Gastrocnemius medialis (tissue), 4 donors: ENCODE results near the gene AVPR1B. TPM values are rescaled to one million over a fixed set of nuclear protein-coding genes. Genes with fewer than 3 reads are reported as not detected.
"Not testable (repeated sequence)": the region's sequence is repeated elsewhere in the genome, so short reads cannot be mapped to it uniquely, and the experiment has no call there.

Source experiments
- ATAC-seq, 2 donors: fragments of 150-250 bp; one replicate each; pipeline ENCODE4 v1.9.1; 2016
- DNase-seq, 2 donors: peaks; one replicate each; pipeline ENCODE4 v3.0.0-alpha.2; 2019
- H3K27ac ChIP-seq, 4 donors: fragments of 200-600 bp; sonication (generic); 1 replicate in 1 of 4; 2 replicates in 3 of 4; pipeline ENCODE4 v1.5.1; 2016 to 2018; ENCODE audit warnings: mild to moderate bottlenecking in 2 of 4, moderate library complexity in 1 of 4
- H3K27me3 ChIP-seq, 3 donors: fragments of 200-600 bp; sonication (generic) in 2 of 3; 1 replicate in 1 of 3; 2 replicates in 2 of 3; pipeline versions ENCODE4 v1.5.1 to v1.6.0; 2016 to 2019; ENCODE audit warnings: mild to moderate bottlenecking in 1 of 3, moderate library complexity in 1 of 3
- H3K36me3 ChIP-seq, 2 donors: fragments of 200-600 bp; sonication (generic) in 1 of 2; one replicate each; pipeline ENCODE4 v1.5.1; 2017 to 2018
- H3K4me1 ChIP-seq, 2 donors: fragments of 200-600 bp; sonication (generic) in 1 of 2; one replicate each; pipeline ENCODE4 v1.5.1; 2016 to 2017; ENCODE audit warnings: mild to moderate bottlenecking in 2 of 2
- H3K4me3 ChIP-seq, 4 donors: fragments of 200-600 bp; sonication (generic) in 3 of 4; 1 replicate in 1 of 4; 2 replicates in 3 of 4; pipeline ENCODE4 v1.5.1; 2016 to 2019; ENCODE audit warnings: mild to moderate bottlenecking in 2 of 4
- H3K9me3 ChIP-seq, 3 donors: fragments of 200-600 bp; sonication (generic) in 2 of 3; 1 replicate in 1 of 3; 2 replicates in 2 of 3; pipeline ENCODE4 v1.5.1; 2016 to 2019
- POLR2A ChIP-seq, 2 donors: fragments of 450-650 bp; IDR thresholded peaks; one replicate each; pipeline ENCODE4 v1.6.1; 2017; ENCODE audit warnings: antibody characterized with exemption in 2 of 2, mild to moderate bottlenecking in 2 of 2, moderate library complexity in 2 of 2
- in situ Hi-C, 4 donors: fragments of 200-750 bp; cut with MboI; loops; one replicate each; pipeline versions ENCODE4 v1.15.0 to v1.8.0; 2017; ENCODE audit warnings: low sequenced_read_pairs in 4 of 4
- intact Hi-C: fragments of 100-400 bp; cut with DNase I; formaldehyde crosslinking; loops from one replicate; pipeline ENCODE4 v1.15.1; 2023; ENCODE audit warnings: low total_unique reads
- total RNA-seq, 4 donors: library from RNA; depleted of rRNA; stranded (reverse); fragments of >200 nt; gene quantifications; one replicate each; pipeline versions ENCODE4 v1.1.0 to v1.2.3, GENCODE V29; 2016
- TF ChIP-seq, protein P1 (sequence below), 5 experiments: fragments of 450-650 bp in 3 of 5; fragments of 200-600 bp in 2 of 5; sonication (generic) in 2 of 5; IDR thresholded peaks in 4 of 5; conservative IDR thresholded peaks in 1 of 5; 1 replicate in 4 of 5; 2 replicates in 1 of 5; pipeline ENCODE4 v1.5.1; 2016 to 2019; ENCODE audit warnings: antibody characterized with exemption in 5 of 5, mild to moderate bottlenecking in 3 of 5, moderate library complexity in 3 of 5

Gene AVPR1B
- total RNA-seq, 4 donors from 2014 or later, result not detected

DNA sequence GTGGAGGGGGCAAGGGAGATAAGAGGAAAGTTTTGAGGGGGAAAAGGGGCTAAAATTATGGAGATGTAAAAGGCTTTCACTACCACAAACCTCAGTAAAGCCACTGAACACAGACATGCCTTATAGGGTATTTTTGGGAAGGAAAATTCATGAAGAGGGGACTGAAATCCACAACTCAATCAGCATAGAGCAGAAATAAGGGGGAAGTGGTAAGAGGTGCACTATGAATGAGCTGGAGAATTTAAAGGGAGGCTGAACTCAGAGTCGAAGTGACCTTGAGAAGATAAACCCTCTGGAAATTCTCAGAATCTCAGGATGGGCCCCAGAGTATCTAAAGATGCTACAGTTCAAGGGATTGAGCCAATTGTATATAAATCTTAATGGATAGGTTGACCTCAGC, 48.9 kb downstream of the AVPR1B start:
- DNase-seq (no peak), ATAC-seq (no peak)
- Histone ChIP-seq H3K27me3 (no peaks in the 10 kb centered on the region), H3K27ac (no peak overlapping the region), H3K36me3 (no peaks in the 10 kb centered on the region), H3K4me3 (no peak overlapping the region), H3K4me1 (peaks cover 0 to 9% of the 10 kb centered on the region in 2 donors), H3K9me3 (no peaks in the 10 kb centered on the region)
- intact Hi-C loops (no loop called here), in situ Hi-C loops (no loop called here)
- TF ChIP-seq POLR2A (IDR thresholded peaks at IDR 0.05), result no peak
- TF ChIP-seq, protein P1, sequence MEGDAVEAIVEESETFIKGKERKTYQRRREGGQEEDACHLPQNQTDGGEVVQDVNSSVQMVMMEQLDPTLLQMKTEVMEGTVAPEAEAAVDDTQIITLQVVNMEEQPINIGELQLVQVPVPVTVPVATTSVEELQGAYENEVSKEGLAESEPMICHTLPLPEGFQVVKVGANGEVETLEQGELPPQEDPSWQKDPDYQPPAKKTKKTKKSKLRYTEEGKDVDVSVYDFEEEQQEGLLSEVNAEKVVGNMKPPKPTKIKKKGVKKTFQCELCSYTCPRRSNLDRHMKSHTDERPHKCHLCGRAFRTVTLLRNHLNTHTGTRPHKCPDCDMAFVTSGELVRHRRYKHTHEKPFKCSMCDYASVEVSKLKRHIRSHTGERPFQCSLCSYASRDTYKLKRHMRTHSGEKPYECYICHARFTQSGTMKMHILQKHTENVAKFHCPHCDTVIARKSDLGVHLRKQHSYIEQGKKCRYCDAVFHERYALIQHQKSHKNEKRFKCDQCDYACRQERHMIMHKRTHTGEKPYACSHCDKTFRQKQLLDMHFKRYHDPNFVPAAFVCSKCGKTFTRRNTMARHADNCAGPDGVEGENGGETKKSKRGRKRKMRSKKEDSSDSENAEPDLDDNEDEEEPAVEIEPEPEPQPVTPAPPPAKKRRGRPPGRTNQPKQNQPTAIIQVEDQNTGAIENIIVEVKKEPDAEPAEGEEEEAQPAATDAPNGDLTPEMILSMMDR (IDR thresholded peaks at IDR 0.05 in 4 of 5, conservative IDR thresholded peaks at IDR 0.05 in 1 of 5), result no peak

DNA sequence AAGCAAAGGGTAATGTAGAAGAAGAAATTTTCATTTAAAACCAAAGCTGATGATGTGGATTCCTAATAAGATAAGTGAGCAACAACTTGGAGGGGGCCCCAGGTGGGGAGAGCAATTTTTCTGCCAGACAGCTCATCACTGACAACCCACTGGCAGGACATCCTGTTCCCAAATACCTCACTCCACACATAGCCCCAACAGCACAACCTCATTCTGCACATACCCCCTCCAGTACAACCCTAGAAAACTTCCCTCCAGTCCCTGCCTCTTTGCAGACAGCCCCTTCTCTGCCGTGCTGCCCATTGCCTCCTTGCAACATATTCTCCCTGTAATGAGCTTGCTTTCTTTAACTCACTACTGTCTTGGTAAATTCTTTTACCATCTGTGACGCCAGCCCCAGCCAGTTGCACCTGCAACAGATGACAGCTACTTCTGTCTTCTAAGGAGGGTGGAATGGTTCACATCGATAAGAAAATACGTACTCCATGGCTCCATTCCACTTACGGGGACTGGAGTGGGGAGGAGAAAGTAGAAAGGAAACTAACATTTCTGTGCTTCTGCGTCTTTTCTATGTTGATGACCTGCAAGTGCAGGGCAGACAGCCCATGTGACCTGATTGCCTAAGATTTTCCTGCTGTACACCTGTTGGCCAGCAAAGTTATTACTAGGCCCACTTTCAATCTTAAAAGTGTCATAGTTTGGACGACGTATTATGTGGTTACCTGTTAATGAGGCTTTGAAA, 49.5 kb downstream of the AVPR1B start:
- in situ Hi-C loops (no loop called here), intact Hi-C loops (no loop called here)
- ATAC-seq (peak; percentile 39 to 60), DNase-seq (peak in 1 of 2 donors; percentile 21)
- no peaks in the 10 kb centered on the region for H3K27me3 ChIP-seq
- no peak overlapping the region for H3K27ac ChIP-seq
- no peak for TF ChIP-seq POLR2A (IDR thresholded peaks at IDR 0.05)
- TF ChIP-seq, protein P1 (IDR thresholded peaks at IDR 0.05 in 4 of 5, conservative IDR thresholded peaks at IDR 0.05 in 1 of 5), result no peak
- H3K4me3 ChIP-seq, result no peak overlapping the region
- H3K4me1 ChIP-seq, result peaks cover 0 to 9% of the 10 kb centered on the region in 2 donors
- no peaks in the 10 kb centered on the region for H3K36me3 ChIP-seq
- no peaks in the 10 kb centered on the region for H3K9me3 ChIP-seq

DNA sequence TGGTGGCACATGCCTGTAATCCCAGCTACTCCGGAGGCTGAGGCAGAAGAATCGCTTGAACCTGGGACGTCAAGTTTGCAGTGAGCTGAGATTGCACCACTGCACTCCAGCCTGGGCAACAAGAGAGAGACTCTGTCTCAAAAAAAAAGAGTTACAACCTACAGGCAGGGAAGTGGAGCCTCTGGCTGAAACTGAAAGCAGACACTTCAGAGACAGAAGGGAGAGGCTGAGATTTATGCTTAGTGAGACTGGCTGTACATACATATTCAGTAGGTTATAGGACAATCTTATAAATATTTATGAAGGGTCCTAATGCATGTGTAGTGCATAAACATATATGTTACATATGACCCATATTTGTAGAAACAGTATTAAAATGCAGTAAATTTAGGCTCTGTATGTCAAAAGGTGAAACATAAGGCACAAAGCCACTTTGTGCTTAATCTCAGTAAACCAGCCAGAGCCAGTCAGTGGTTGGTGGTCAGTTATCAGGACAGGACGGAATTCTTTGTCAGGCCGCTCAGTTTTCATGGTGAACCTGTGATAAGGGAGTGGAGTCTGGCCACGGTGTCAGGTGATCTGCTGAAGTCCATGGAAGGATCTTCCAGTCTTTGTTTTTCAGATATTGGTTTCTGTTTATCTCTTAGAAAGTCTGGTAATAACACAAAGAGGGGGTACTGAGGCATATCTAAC, 50.6 kb downstream of the AVPR1B start:
- Histone ChIP-seq H3K9me3 (no peaks in the 10 kb centered on the region), H3K4me1 (peaks cover 0 to 9% of the 10 kb centered on the region in 2 donors), H3K4me3 (no peak overlapping the region), H3K27me3 (no peaks in the 10 kb centered on the region), H3K27ac (no peak overlapping the region), H3K36me3 (no peaks in the 10 kb centered on the region)
- intact Hi-C loops, result no loop called here
- in situ Hi-C loops, result no loop called here
- ATAC-seq, result no peak
- TF ChIP-seq, protein P1 (IDR thresholded peaks at IDR 0.05 in 4 of 5, conservative IDR thresholded peaks at IDR 0.05 in 1 of 5), result no peak
- TF ChIP-seq POLR2A (IDR thresholded peaks at IDR 0.05), result no peak
- no peak for DNase-seq

DNA sequence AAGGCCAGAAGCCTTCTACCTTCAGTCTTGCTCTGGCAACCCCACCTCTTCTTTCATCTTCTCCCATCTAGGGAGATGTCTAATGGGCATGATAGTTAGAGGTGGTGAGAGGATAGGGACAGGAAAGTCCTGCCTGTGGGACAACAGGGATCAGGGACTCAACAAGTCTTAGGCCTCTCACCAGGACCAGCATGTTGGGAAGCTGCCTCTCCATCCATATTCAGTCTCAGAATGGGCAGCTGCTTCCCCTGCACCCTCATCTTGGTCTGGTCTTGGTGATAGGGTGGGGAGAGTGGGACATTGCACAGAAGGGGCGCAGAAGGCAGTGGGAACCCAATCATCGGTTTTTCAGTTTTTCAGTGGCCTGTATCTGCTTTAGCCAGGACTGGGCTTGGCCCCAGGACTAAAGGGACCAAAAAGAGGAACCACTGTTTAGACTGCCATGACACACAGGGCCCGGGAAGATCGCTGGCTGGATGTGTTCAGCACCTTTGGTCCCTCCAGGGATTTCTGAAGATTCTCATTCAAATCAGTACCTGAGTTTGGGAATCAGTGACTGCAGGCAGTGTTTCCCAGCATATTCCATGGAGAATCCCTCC, 51.5 kb downstream of the AVPR1B start:
- intact Hi-C loops, result no loop called here

DNA sequence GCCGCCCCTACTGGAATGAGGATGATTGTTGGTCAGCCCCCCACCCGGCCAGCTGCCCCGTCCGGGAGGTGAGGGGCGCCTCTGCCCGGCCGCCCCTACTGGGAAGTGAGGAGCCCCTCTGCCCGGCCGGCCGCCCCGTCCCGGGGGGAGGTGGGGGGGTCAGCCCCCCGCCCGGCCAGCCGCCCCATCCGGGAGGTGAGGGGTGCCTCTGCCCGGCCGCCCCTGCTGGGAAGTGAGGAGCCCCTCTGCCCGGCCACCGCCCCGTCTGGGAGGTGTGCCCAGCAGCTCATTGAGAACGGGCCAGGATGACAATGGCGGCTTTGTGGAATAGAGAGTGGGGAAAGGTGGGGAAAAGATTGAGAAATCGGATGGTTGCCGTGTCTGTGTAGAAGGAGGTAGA, 52.7 kb downstream of the AVPR1B start:
- H3K36me3 ChIP-seq, ATAC-seq, H3K27ac ChIP-seq, H3K4me1 ChIP-seq, H3K27me3 ChIP-seq, H3K4me3 ChIP-seq, DNase-seq, H3K9me3 ChIP-seq, intact Hi-C loops, in situ Hi-C loops: not testable (repeated sequence)

More for the DNA sequence above, 51.5 kb downstream of the AVPR1B start:
- Histone ChIP-seq H3K36me3 (no peaks in the 10 kb centered on the region), H3K4me1 (peaks cover 0 to 9% of the 10 kb centered on the region in 2 donors), H3K4me3 (no peak overlapping the region), H3K27ac (no peak overlapping the region), H3K9me3 (no peaks in the 10 kb centered on the region), H3K27me3 (no peaks in the 10 kb centered on the region)
- ATAC-seq (no peak), DNase-seq (no peak)
- no peak for TF ChIP-seq POLR2A (IDR thresholded peaks at IDR 0.05)
- TF ChIP-seq, protein P1 (IDR thresholded peaks at IDR 0.05 in 4 of 5, conservative IDR thresholded peaks at IDR 0.05 in 1 of 5), result no peak
- in situ Hi-C loops, result no loop called here

DNA sequence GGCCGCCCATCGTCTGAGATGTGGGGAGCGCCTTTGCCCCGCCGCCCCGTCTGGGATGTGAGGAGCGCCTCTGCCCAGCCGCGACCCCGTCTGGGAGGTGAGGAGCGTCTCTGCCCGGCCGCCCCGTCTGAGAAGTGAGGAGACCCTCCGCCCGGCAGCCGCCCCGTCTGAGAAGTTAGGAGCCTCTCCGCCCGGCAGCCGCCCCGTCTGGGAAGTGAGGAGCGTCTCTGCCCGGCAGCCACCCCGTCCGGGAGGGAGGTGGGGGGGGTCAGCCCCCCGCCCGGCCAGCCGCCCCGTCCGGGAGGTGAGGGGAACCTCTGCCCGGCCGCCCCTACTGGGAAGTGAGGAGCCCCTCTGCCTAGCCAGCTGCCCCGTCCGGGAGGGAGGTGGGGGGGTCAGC, 53.2 kb downstream of the AVPR1B start:
- H3K27ac ChIP-seq, H3K9me3 ChIP-seq, H3K27me3 ChIP-seq, in situ Hi-C loops, intact Hi-C loops, ATAC-seq, DNase-seq, H3K36me3 ChIP-seq, H3K4me1 ChIP-seq, H3K4me3 ChIP-seq: not testable (repeated sequence)
